ENCODE results near the gene TBC1D5. TPM values are rescaled to one million over a fixed set of nuclear protein-coding genes. Genes with fewer than 3 reads are reported as not detected.

TBC1D5 gene
- total RNA-seq, 1 experiment from 2014 or later: 30.4 TPM

- Histone ChIP-seq H3K9me3 (ENCODE audit: control insufficient read depth, insufficient read depth, low read depth, low read length) (no peaks in the 10 kb centered on the region), H3K27me3 (ENCODE audit: control insufficient read depth, insufficient read depth, low read length) (no peaks in the 10 kb centered on the region), H3K27ac (ENCODE audit: low read length) (no peak overlapping the region), H3K4me3 (ENCODE audit: low read depth in 2 of 2, low read length in 2 of 2) (no peak overlapping the region), H3K36me3 (ENCODE audit: control insufficient read depth, insufficient read depth, low read length) (no peaks in the 10 kb centered on the region), H3K4me1 (ENCODE audit: control insufficient read depth, insufficient read depth, low read length) (no peaks in the 10 kb centered on the region)
- TF ChIP-seq CTCF (IDR thresholded peaks at IDR 0.05) (no peak), TCF7L2 (IDR thresholded peaks at IDR 0.05; ENCODE audit: low read depth, low read length) (no peak), SIN3A (IDR thresholded peaks at IDR 0.05; ENCODE audit: borderline replicate concordance, insufficient read depth, low read depth, low read length) (no peak), POLR2AphosphoS5 (IDR thresholded peaks at IDR 0.05; ENCODE audit: low read depth, low read length) (no peak)
- TF ChIP-seq, protein P1, sequence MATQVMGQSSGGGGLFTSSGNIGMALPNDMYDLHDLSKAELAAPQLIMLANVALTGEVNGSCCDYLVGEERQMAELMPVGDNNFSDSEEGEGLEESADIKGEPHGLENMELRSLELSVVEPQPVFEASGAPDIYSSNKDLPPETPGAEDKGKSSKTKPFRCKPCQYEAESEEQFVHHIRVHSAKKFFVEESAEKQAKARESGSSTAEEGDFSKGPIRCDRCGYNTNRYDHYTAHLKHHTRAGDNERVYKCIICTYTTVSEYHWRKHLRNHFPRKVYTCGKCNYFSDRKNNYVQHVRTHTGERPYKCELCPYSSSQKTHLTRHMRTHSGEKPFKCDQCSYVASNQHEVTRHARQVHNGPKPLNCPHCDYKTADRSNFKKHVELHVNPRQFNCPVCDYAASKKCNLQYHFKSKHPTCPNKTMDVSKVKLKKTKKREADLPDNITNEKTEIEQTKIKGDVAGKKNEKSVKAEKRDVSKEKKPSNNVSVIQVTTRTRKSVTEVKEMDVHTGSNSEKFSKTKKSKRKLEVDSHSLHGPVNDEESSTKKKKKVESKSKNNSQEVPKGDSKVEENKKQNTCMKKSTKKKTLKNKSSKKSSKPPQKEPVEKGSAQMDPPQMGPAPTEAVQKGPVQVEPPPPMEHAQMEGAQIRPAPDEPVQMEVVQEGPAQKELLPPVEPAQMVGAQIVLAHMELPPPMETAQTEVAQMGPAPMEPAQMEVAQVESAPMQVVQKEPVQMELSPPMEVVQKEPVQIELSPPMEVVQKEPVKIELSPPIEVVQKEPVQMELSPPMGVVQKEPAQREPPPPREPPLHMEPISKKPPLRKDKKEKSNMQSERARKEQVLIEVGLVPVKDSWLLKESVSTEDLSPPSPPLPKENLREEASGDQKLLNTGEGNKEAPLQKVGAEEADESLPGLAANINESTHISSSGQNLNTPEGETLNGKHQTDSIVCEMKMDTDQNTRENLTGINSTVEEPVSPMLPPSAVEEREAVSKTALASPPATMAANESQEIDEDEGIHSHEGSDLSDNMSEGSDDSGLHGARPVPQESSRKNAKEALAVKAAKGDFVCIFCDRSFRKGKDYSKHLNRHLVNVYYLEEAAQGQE (IDR thresholded peaks at IDR 0.05; ENCODE audit: insufficient read depth in 1 of 2, low read depth in 2 of 2, low read length in 1 of 2): no peak
- ChIA-PET POLR2A (no interaction called here), CTCF (no interaction called here)
- ATAC-seq: no peak
- intact Hi-C loops (cut with micrococcal nuclease; ENCODE audit: unreplicated experiment): no loop called here
- DNase-seq (ENCODE audit: low read depth, low spot score): no peak
- in situ Hi-C loops (cut with HindIII; ENCODE audit: low pct_unique_long_range_greater_than_20kb, low sequenced_read_pairs): no loop called here
- BruUV-seq (replicated peaks): no TSS peak
These were observed 156.8 kb downstream of the TBC1D5 start for GRCh38 chr3:17585394-17586325.

DNA sequence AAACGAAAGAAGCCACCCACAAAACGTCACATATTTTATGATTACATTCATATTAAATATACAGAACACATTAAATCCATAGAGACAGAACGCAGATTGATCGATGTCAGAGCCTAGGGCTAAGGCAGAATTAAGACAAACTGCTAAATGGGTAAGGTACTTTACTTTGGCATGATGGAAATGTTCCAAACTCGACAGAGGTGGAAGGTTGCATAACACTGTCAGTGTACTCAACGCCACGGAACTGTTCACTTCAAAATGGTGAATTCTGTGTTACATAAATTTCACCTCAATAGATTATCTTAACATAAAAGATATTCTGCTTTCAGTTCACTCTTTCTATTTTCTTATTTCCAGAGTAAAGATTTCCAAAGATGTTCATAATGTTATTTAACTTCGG, 158.4 kb downstream of the TBC1D5 start:
- POLR2A ChIA-PET: no interaction called here
- Histone ChIP-seq H3K36me3 (ENCODE audit: control insufficient read depth, insufficient read depth, low read length) (no peaks in the 10 kb centered on the region), H3K9me3 (ENCODE audit: control insufficient read depth, insufficient read depth, low read depth, low read length) (no peaks in the 10 kb centered on the region), H3K27ac (ENCODE audit: low read length) (no peak overlapping the region), H3K27me3 (ENCODE audit: control insufficient read depth, insufficient read depth, low read length) (no peaks in the 10 kb centered on the region), H3K4me1 (ENCODE audit: control insufficient read depth, insufficient read depth, low read length) (no peaks in the 10 kb centered on the region), H3K4me3 (ENCODE audit: low read depth in 2 of 2, low read length in 2 of 2) (no peak overlapping the region)
- CTCF ChIA-PET: no interaction called here
- BruUV-seq (replicated peaks): no TSS peak
- TF ChIP-seq TCF7L2 (IDR thresholded peaks at IDR 0.05; ENCODE audit: low read depth, low read length) (no peak), POLR2AphosphoS5 (IDR thresholded peaks at IDR 0.05; ENCODE audit: low read depth, low read length) (no peak), SIN3A (IDR thresholded peaks at IDR 0.05; ENCODE audit: borderline replicate concordance, insufficient read depth, low read depth, low read length) (no peak), CTCF (IDR thresholded peaks at IDR 0.05) (no peak)
- TF ChIP-seq, protein P1 (IDR thresholded peaks at IDR 0.05; ENCODE audit: insufficient read depth in 1 of 2, low read depth in 2 of 2, low read length in 1 of 2): no peak
- in situ Hi-C loops (cut with HindIII; ENCODE audit: low pct_unique_long_range_greater_than_20kb, low sequenced_read_pairs) (no loop called here), intact Hi-C loops (cut with micrococcal nuclease; ENCODE audit: unreplicated experiment) (no loop called here)
- ATAC-seq: no peak
- no peak for DNase-seq (ENCODE audit: low read depth, low spot score)

Measured in Panc1 (cell line).